Islet of Langerhans (tissue), 1 donor: ENCODE measurements around the gene LGI1.
"Not testable (repeated sequence)": the region's sequence is repeated elsewhere in the genome, so short reads cannot be mapped to it uniquely, and the experiment has no call there.

Experiments
- FAIRE-seq: peaks from one replicate; lab custom pipeline; 2011; peaks lifted over from hg19 to GRCh38; lab: Jason Lieb, UNC

LGI1 gene

DNA sequence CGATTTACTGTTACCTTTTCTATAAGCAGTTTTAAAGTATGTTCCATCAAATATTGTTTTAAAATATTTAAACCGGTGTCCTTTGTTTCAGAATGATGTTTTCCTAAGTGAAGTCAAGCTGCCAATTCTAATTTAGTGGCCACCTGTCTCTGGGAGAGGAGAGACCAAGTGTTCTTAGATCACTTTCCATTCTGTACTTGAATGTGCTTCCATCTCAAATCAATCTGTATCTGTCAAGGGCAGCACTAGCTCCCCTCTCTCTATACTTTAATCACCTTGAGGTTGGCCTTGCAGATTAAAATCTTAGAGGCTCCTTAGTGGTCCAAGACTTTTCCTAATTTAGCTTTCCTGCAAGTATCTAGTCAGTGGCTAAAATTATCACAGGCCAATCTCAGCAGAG lies 49.6 kb downstream of the LGI1 start:
- FAIRE-seq = no peak

DNA sequence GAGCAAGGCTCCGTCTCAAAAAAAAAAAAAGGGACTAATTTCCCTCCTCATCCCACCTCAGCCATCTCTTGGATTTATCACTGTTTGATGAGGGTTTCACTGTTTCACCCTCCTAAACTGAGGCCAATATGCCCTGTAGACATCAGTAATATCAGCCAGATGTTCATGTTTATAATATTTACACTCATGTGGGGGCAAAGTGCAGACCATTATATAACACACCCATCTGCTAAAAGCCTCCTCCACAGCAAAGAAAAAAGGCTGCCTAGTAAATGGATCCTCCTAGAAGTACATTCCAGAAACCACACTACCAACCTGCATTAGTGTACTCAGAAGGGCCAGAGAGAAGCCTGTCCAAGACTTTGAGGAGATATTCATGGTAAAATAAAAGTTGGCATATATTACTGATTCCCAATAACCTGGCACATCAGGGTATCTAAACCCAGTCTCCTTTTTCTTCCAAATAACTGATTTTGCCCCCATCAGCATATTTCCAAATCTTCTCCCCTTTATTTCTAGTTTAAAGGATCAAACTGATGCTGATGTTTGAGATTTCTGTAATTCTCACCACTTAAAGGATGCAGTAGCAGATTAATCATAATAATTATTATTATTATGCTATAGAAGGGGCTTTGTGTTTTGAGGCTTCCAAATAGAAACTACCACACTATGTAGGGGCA lies 55.1 kb downstream of the LGI1 start:
- no peak for FAIRE-seq

DNA sequence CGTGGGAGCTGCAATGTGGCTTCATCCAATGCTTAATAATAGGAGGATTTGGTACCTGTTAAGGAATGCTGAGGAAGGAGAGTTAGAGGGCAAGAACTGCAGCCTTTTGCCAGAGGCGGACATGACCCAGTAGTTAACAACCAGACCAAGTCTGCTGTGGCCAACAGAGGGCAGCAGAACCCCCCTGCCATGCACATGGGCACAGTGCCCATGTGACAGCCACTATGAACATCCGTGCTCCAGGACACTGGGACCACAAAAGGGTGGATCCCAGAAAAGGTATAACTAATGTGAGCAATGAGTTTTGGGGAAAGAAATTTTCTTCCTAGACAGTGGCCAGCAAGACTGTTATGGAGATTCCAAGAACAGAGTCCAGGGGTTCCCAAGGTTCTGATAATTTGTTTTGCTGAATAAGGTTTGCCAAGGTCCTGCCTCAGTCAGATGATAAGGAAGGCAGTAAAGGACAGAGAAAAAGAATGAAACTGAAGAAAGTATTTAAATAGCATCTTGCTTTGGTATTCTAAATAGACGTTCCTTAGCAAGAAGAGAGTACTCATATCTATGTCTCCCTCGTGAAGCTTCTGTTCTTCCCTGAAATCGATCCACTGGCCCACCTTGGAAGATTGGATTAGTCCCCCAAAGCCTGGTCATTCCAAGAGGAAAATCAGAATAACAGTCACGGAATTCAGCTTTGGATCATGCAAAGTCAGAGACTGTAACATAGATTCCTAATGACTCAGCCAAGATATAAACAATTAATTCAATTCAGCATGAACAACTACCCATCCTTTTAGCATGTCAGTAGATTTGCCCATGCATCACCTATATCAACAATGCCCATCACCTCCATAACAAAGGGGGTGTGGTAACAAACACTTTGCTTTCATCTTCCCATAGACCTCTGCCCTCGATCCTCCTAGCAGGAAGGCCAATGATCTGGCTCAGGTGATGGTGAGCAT lies 56.0 kb downstream of the LGI1 start:
- no peak for FAIRE-seq

DNA sequence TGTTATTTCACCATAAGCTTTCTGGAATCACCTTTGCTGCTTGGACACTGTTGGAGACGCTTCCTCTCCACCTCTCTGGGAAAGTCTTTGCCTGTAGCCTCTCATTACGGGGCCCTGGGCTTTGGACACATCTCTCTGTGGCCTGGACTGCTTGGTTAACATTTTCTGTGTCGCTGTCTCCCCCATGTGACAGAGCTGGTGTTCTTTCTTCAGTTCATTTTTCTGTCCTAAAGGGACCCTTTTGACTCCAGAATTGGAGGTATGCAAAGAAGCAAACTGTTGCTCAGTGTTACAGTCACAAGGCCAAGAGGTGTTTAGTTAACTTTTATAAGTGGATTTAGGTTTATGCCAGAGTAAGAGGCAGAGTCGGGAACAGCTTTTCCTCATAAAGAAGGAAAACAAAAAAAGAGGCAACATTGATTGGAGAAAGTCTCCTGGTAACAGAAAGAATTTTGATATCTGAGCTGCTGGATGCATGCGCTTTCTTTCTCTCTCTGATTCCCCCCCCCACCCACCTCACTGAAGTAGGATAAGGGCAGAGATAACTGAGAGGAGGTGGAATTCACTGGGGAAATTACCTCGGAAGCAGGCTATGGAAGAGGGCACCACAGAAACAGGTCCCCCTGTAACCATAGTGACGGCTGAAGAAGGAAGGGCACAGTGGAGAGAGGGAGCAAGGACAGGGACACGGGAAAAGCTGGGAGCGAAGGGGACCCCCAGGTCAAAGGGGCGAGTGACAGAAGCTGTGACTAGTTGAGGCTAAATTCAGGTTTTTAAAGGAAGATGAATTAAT lies 57.8 kb downstream of the LGI1 start:
- peak; percentile 79 for FAIRE-seq

DNA sequence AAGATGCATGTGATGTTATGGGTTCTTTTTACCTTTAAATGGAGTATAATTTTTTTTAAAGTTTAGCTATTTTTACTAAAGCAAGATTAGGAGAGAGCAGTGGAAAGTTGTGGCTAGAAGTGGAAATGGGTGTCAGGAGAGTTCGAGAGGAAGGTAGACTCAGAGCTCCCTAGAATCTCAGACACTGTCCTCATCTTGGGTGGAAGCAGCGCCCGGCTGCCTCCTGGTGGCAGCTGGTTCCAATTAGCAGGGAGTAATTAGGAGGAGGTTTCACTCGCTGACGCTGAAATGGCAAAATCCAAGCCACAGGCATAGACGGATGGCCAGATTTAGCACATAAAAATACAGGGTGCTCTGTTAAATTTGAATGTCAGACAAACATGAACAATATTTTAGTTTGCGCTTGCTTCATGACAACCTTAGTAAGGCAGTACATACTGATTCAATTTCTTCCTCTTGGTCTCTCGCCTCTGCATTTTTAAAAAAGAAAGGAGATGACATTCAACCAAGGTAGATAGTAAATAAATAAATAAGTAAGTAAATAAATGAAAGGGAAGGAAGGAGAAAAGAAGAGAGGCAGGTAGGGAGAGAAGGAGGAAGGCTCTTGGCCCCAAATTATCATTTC lies 58.5 kb downstream of the LGI1 start:
- peak; percentile 96 for FAIRE-seq

DNA sequence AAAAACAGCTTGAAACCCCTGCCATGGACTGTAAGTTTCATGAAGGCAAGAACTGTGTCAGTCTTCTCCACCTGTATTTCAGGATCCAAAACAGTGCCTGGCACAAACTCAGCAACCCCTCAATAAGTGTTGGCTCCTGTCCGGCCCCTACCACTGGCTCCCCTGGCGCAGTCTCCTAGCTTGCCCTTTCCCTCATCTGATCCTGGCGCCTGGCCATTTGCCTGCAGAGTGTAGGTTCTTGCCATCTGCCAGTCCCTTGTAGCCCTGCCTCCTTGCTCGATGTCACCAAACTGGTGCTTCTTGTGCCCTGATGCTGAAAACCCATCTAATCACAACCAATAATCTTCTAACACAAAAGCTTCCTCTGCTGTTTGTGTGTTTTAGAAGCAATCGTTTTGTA lies 60.4 kb downstream of the LGI1 start:
- FAIRE-seq = no peak

DNA sequence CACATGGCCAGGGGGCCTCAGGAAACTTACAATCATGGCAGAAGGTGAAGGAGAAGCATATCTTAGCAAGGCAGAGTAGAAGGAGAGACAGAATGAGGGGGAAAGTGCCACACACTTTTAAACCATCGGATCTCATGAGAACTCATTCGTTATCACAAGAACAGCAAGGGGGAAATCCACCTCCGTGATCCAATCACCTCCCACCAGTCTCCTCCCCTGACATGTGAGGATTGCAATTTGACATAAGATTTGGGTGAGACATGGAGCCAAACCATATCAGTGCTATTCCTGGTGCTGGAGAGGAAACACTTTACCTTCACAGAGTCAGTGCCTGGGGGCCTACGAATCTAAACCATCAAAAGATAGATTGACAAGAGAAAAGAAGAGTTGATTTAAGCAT lies 61.8 kb downstream of the LGI1 start:
- no peak for FAIRE-seq

DNA sequence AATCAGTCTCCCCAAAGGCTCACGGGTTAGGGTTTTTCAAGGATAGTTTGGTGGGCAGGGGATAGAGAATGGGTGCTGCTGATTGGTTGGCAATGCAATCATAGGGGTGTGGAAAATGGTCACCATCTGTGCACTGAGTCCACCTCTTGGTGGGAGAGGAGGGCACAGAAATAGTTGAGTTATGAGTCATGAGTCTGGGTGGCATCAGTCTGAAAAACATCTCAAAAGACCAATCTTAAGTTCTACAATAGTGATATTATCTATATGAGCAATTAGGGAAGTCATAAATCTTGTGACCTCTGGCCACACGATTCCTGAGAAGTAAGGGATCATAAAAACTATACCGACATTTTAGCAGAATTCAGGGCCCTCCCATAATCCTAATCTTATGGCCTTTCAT lies 62.7 kb downstream of the LGI1 start:
- no peak for FAIRE-seq

DNA sequence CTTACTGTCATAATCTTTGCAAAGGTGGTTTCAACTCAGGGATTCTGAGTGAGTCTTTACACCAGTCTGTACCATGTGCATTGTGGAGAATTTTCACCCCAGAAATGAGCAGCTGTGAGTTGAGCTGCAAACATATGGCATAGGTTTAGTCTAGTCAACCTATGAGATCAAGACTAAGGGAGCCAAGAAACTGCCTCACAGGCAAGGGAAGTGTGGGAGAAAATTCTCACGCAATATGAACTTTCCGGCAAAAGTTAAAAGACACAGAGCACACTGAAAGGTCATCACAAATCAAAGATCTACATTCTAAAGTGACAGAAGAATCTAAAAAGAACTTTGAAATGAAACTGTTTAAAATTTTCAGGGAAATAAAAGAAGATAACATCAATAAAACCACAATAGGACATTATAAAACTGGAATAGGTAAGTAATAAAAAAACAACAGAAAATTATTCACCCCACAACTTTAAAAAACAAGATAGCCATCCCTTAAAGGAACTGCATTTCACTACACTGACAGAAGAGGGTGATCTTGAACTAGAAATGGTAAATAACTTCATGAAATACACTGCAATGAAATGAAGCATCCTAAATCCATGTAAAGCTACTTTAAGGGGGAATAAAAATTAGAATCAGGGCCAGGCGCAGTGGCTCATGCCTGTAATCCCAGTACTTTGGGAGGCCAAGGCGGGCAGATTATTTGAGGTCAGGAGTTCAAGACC lies 63.5 kb downstream of the LGI1 start:
- peak; percentile 84 for FAIRE-seq

DNA sequence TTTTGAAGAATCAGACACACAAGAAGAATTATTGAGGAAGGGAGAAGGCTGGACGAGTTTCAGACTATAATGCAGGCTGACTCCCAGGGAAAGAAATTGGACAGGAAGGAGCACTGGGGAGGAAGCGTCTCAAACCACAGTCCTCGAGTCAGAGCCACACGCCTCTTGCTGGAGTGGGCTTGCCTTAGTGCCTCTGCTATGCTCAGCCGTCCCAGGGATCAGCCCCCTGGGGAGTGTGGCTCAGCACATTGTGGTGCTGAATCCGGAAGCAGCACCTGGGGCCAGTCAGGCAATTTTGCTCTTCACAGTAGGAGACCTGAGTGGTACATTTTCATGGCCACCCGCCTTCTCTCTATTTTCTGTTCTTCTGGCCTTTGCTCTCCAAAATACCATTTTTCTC lies 68.6 kb downstream of the LGI1 start:
- FAIRE-seq = no peak

DNA sequence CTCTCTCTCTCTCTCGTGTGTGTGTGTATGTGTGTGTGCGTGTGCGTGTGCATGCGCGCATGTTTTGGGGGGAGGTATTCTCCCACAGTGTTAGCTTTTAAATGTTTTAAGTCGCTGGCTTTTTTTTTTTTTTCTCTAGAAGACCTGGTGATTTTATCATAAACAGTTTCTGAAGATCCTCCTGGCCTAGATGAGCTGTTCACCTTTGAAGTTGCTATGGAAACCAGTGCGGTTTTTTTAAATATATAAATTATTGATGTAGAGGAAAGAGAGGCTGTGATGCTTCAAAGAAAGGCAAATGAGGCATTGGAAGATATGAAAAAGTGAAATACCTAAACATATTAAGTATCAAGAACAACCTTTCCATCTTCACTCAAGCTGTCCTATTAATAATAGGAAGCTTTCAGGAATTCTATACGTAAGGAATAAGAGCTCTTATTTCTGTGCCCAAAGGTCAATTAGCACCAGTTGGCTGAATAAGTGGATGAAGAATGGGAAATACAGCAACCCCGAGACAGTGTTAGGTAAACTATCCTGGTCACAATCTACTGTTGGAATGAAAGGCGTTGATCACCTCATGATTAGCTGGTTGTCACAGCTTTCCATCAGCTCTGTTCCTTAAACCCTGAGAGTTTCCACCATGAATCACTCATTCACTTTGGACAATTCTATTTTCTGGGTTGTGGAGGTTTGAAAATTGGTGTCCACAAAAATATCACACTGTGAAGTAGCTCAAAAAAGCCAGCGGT lies 69.5 kb downstream of the LGI1 start:
- FAIRE-seq = no peak

DNA sequence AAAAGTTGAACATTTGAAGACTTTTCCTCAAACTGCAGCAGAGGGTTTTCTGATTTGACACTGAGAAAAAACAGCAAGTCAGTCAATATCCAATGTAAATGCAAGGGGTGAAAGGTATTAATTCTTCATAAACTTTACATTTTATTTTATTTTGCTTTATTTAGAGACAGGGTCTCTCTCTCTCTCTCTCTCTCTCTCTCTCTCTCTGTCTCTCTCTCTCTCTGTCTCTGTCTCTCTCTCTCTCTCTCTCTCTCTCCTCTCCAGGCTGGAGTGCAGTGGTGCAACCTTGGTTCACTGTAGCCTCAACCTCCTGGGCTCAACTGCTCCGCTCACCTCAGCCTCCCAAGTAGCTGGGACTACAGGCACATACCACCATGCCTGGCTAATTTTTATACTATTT lies 73.3 kb downstream of the LGI1 start:
- FAIRE-seq = not testable (repeated sequence)

DNA sequence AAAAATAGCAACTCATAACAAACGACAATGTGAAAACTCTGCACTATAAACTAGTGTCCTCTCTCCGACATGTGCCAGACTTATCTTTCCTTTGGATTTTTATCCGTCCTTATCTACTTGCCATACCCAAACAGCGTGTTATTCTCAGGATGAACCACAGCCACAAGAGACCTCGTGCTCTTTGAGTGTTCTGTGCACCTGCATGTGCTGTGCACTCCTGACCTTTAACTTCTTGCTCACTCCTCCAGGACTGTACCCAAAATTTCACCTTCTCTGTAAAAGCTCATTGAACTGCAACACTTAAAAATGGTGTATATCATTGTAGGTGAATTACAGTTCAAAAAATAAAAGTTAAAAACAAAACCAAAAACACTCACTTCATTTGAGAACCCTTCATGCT lies 78.0 kb downstream of the LGI1 start:
- FAIRE-seq = no peak

DNA sequence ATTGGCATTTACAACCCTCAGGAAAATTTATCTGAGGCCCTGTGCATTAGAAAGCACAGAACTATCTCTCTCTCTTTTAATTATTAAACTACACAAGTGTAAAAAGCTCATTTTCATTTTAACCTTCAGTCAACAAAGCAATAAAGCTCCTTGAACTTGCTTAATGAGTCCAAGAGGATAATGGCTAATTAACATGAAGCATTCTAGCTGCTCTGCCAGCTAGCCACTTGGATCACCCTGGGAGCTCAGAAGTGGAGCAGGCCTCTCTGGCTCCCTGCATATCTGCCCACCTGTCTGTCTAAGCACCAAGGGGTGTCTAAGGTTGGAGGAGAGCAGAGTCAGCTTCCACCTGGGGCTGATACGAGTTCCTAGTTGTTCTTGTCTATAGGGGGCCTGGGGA lies 80.1 kb downstream of the LGI1 start:
- no peak for FAIRE-seq

DNA sequence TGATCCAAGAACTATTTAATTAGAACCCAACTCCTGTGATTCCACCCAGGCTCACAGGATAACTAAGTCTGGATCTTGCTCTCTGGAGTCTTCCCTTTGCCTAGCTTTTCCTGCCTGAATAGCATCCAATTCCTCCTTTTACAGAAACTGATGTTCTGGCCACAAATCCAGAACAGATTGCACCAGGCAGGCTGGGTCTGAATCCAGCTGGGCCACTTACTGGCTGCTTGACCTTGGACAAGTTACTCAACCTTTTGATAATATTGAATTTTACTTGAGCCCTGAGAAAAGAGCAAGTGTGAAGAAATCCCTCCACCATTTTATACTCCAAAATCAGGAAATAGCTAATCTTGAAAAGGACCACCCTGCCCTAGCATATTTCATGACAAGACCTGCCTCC lies 80.5 kb downstream of the LGI1 start:
- FAIRE-seq = no peak

DNA sequence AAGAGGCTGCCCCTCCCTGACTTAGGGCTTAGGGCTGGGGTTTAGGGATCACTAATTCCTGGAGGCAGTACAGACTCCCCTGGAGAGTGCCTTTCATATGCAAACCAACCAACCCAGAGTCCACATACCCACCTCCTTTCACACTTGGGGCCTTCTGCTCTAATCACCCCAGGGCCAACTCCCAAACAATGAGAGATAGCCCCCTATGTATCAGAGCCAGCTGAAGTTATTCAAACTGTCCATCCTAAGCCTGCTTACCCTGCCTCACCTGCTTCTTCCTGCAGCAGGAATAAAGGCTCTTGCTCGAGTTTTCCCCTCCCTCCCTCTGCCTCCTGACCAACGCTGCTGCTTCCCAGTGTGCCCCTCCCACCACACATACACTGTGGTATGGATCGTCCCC lies 84.2 kb downstream of the LGI1 start:
- no peak for FAIRE-seq

DNA sequence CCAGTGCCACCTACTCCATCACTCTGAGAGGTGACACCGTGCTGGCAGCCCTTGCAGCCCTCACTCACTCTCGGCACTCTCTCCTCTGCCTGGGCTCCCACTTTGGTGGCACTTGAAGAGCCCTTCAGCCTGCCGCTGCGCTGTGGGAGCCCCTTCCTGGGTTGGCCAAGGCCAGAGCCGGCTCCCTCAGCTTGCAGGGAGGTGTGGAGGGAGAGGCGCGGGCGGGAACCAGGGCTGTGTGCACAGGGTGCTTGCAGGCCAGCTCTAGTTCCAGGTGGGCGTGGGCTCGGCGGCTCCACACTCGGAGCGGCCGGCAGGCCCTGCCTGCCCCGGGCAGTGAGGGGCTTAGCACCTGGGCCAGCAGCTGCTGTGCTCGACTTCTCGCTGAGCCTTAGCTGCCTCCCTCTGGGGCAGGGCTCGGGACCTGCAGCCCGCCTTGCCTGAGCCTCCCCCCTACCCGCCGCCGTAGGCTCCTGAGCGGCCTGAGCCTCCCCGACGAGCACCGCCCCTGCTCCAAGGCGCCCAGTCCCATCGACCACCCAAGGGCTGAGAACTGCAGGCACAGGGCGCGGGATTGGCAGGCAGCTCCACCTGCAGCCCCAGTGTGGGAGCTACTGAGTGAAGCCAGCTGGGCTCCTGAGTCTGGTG lies 87.4 kb downstream of the LGI1 start:
- no peak for FAIRE-seq
